MM.1S (cell line): ENCODE results near the gene LFNG.

Experiments
- DNase-seq: peaks from one replicate; pipeline ENCODE4 v3.0.0-alpha.2; 2015
- H2AFZ ChIP-seq: fragments of 300-600 bp; sonication (generic); 2 replicates; pipeline ENCODE4 v1.6.0; 2016; ENCODE audit warnings: antibody characterized with exemption, low read length
- H3F3A ChIP-seq: fragments of 300-600 bp; sonication (generic); 2 replicates; pipeline ENCODE4 v1.6.1; 2016; ENCODE audit warnings: mild to moderate bottlenecking, antibody characterized with exemption, low read length, moderate library complexity, mixed read lengths; ENCODE audit not compliant: insufficient read depth
- H3K27ac ChIP-seq: fragments of 300-600 bp; sonication (generic); 2 replicates; pipeline ENCODE4 v1.5.1; 2016; ENCODE audit warnings: mild to moderate bottlenecking, low read length
- H3K27me3 ChIP-seq: fragments of 300-600 bp; sonication (generic); replicated peaks from 2 replicates; pipeline ENCODE4 v1.6.0; 2016; ENCODE audit warnings: low read length; ENCODE audit not compliant: insufficient read depth
- H3K36me3 ChIP-seq: fragments of 300-600 bp; sonication (generic); replicated peaks from 2 replicates; pipeline ENCODE4 v1.6.1; 2016; ENCODE audit warnings: mild to moderate bottlenecking, low read length, mixed read lengths; ENCODE audit not compliant: insufficient read depth
- H3K4me1 ChIP-seq: fragments of 300-600 bp; sonication (generic); 2 replicates; pipeline ENCODE4 v1.6.1; 2016; ENCODE audit warnings: low read length, mixed read lengths
- H3K4me2 ChIP-seq: fragments of 300-600 bp; sonication (generic); 2 replicates; pipeline ENCODE4 v1.6.0; 2016; ENCODE audit warnings: low read depth, low read length
- H3K4me3 ChIP-seq: fragments of 300-600 bp; sonication (generic); 2 replicates; pipeline ENCODE4 v1.5.1; 2016; ENCODE audit warnings: low read length, mixed read lengths
- H3K79me2 ChIP-seq: fragments of 300-600 bp; sonication (generic); 2 replicates; pipeline ENCODE4 v1.6.1; 2016; ENCODE audit warnings: mixed run types, low read length, mixed read lengths
- H3K9ac ChIP-seq: fragments of 300-600 bp; sonication (generic); 2 replicates; pipeline ENCODE4 v1.6.1; 2016; ENCODE audit warnings: low read length, mixed read lengths
- H3K9me2 ChIP-seq: fragments of 300-600 bp; sonication (generic); replicated peaks from 2 replicates; pipeline ENCODE4 v1.6.1; 2016; ENCODE audit warnings: mild to moderate bottlenecking, low read length, mixed read lengths; ENCODE audit not compliant: insufficient read depth
- H3K9me3 ChIP-seq: fragments of 300-600 bp; sonication (generic); replicated peaks from 2 replicates; pipeline ENCODE4 v1.6.1; 2016; ENCODE audit warnings: mild to moderate bottlenecking, low read length, mixed read lengths; ENCODE audit not compliant: insufficient read depth
- H4K20me1 ChIP-seq: fragments of 300-600 bp; sonication (generic); 2 replicates; pipeline ENCODE4 v1.6.1; 2016; ENCODE audit warnings: mild to moderate bottlenecking, low read length, moderate library complexity, mixed read lengths; ENCODE audit not compliant: insufficient read depth
- EZH2 ChIP-seq: fragments of 300-600 bp; sonication (generic); optimal IDR thresholded peaks from 2 replicates; pipeline ENCODE3; 2017; ENCODE audit warnings: low read depth, mild to moderate bottlenecking, antibody characterized with exemption, low read length, mixed read lengths
- EZH2phosphoT487 ChIP-seq: fragments of 300-600 bp; sonication (generic); IDR thresholded peaks from 2 replicates; pipeline ENCODE4 v1.6.1; 2018; ENCODE audit warnings: antibody characterized with exemption, low read length
- TF ChIP-seq, protein P1 (sequence below): fragments of 300-600 bp; sonication (generic); IDR thresholded peaks from 2 replicates; pipeline ENCODE4 v1.5.1; 2016; ENCODE audit warnings: antibody characterized with exemption, low read length, mixed read lengths

LFNG gene

DNA sequence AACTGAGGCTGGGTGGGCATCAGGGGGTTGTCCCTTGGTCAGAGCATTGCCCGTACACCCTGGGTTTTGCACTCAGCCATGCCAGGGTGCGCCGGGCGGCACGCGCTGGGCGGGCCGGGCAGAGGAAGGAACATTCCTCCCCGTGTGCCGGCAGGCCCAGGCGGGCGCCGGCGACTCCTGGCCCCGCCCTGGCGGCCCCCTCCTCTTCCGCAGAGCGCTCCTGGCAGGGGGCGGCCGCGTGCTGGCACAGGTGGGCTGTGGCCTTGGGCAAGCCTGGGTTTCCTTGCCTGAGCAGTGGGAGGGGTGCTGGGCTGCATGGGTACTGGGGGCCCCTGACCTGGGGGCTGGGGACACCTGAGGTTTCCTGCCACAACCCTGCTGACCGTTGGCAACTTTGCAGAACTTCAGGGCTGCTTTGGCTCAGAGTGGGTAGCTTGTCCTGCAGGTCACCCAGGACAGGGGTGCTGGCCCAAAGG, 3.9 kb downstream of the LFNG start:
- Histone ChIP-seq H2AFZ (no peak overlapping the region), H3F3A (no peaks in the 10 kb centered on the region), H4K20me1 (no peaks in the 10 kb centered on the region), H3K9me2 (no peaks in the 10 kb centered on the region), H3K9me3 (no peaks in the 10 kb centered on the region), H3K4me1 (no peaks in the 10 kb centered on the region), H3K79me2 (no peaks in the 10 kb centered on the region), H3K27ac (no peak overlapping the region), H3K36me3 (no peaks in the 10 kb centered on the region), H3K9ac (no peak overlapping the region), H3K4me3 (no peak overlapping the region), H3K27me3 (peaks cover 86% of the 10 kb centered on the region), H3K4me2 (no peak overlapping the region)
- no peak for TF ChIP-seq EZH2
- no peak for TF ChIP-seq EZH2phosphoT487
- TF ChIP-seq, protein P1, sequence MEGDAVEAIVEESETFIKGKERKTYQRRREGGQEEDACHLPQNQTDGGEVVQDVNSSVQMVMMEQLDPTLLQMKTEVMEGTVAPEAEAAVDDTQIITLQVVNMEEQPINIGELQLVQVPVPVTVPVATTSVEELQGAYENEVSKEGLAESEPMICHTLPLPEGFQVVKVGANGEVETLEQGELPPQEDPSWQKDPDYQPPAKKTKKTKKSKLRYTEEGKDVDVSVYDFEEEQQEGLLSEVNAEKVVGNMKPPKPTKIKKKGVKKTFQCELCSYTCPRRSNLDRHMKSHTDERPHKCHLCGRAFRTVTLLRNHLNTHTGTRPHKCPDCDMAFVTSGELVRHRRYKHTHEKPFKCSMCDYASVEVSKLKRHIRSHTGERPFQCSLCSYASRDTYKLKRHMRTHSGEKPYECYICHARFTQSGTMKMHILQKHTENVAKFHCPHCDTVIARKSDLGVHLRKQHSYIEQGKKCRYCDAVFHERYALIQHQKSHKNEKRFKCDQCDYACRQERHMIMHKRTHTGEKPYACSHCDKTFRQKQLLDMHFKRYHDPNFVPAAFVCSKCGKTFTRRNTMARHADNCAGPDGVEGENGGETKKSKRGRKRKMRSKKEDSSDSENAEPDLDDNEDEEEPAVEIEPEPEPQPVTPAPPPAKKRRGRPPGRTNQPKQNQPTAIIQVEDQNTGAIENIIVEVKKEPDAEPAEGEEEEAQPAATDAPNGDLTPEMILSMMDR = no peak
- DNase-seq = no peak

DNA sequence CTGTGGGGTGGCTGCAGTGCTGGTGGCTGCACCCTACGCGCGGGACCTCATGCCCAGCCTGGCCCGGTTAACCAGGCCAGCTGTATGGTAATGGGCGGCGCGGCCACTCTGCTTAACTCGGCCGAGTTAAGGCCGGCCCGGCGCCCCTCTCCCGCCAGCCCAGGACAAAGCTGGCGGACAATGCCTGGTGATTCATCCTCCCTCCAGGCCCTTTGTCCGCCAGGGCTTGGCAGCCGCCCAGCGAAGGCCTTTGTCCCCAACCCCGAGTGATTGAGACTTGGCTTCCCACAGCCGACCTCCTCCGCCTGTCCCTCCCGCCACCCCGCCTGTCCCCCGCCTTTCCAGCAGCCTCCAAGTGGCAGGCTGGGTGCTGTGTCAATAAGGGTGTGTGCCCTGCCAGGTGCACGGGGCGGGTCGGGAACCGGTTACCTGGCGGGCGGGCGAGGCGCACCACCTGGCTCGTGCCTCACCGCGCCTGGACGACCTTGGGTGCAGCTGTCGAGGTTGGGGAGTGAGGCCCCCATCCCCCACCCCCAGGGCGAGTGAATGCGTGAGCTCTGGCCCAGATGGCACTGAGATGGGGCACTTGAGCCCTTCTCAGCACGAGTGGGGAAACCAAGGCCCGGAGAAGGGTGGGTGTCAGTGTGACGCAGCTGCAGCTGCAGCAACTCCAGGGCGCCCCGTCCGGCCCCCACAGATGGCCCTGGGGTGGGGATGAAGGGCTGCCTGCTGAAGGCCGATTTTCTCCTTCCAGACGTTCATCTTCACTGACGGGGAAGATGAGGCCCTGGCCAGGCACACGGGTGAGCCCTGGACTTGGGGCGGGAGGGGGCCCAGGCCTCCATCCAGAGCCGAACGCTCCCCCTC, 4.6 kb downstream of the LFNG start:
- H3K4me2 ChIP-seq = no peak overlapping the region

DNA sequence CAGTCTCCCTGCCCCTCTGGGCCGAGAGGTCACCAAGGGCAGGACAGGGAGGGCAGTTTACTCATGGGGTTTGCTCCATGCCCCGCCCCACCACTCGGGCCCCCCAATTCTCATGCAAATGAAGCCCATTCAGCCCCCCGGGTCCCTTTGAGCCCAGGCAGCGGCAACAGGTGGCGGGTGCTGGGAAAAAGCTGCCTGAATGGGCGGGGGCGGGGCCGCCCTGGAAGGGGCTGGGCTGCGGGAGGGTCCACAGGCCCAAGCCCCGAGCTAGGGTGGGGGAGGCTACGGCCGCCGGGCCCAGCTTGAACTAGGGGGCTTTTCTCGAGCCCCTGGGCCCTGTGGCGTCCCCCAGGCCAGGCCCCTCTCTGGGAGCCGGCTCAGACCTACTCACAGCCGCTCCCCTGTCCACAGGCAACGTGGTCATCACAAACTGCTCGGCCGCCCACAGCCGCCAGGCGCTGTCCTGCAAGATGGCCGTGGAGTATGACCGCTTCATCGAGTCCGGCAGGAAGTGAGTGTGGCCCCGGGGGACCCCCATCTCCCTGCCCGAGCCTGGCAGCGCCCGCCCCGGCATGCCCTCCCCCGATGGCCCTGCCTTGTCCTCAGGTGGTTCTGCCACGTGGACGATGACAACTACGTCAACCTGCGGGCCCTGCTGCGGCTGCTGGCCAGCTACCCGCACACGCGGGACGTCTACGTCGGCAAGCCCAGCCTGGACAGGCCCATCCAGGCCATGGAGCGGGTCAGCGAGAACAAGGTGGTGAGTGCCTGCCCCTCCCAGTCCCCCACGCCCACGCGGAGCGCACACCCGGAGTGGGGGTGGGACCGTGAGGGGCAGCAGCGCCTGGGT, 5.5 kb downstream of the LFNG start:
- no peak overlapping the region for H2AFZ ChIP-seq
- H3K9me3 ChIP-seq = no peaks in the 10 kb centered on the region
- TF ChIP-seq EZH2phosphoT487 = no peak
- no peak for TF ChIP-seq EZH2
- TF ChIP-seq, protein P1 = no peak
- H4K20me1 ChIP-seq = no peaks in the 10 kb centered on the region
- no peaks in the 10 kb centered on the region for H3K9me2 ChIP-seq
- H3K4me3 ChIP-seq = no peak overlapping the region
- no peak overlapping the region for H3K27ac ChIP-seq
- H3K79me2 ChIP-seq = no peaks in the 10 kb centered on the region
- H3F3A ChIP-seq = no peaks in the 10 kb centered on the region
- no peaks in the 10 kb centered on the region for H3K36me3 ChIP-seq
- H3K4me1 ChIP-seq = no peaks in the 10 kb centered on the region
- peaks cover 86% of the 10 kb centered on the region for H3K27me3 ChIP-seq
- no peak for DNase-seq
- H3K4me2 ChIP-seq = no peak overlapping the region
- no peak overlapping the region for H3K9ac ChIP-seq

More for the DNA sequence above, 4.6 kb downstream of the LFNG start:
- H3K4me3 ChIP-seq = no peak overlapping the region
- H3K9me2 ChIP-seq = no peaks in the 10 kb centered on the region
- no peaks in the 10 kb centered on the region for H3K9me3 ChIP-seq
- H3K79me2 ChIP-seq = no peaks in the 10 kb centered on the region
- peak; percentile 19 for DNase-seq
- no peaks in the 10 kb centered on the region for H3F3A ChIP-seq
- no peaks in the 10 kb centered on the region for H4K20me1 ChIP-seq
- H2AFZ ChIP-seq = no peak overlapping the region
- peaks cover 86% of the 10 kb centered on the region for H3K27me3 ChIP-seq
- no peaks in the 10 kb centered on the region for H3K36me3 ChIP-seq
- no peaks in the 10 kb centered on the region for H3K4me1 ChIP-seq
- no peak for TF ChIP-seq EZH2
- TF ChIP-seq EZH2phosphoT487 = no peak
- TF ChIP-seq, protein P1 = no peak
- H3K9ac ChIP-seq = no peak overlapping the region
- no peak overlapping the region for H3K27ac ChIP-seq
